ENCODE data around the gene GGN.
A peak's percentile ranks its signal among the peaks of the same experiment; 100 is the strongest.
"Not testable (repeated sequence)": the region's sequence is repeated elsewhere in the genome, so short reads cannot be mapped to it uniquely, and the experiment has no call there.

GGN gene

GRCh38 chr19:38362076-38362945 lies 25.5 kb downstream of the GGN start:
- DNase-seq (ENCODE audit: low read depth): peak; percentile 36

- peak; percentile 30 for DNase-seq (ENCODE audit: low read depth)
Measured at GRCh38 chr19:38361633-38362075, 26.2 kb downstream of the GGN start.

DNA sequence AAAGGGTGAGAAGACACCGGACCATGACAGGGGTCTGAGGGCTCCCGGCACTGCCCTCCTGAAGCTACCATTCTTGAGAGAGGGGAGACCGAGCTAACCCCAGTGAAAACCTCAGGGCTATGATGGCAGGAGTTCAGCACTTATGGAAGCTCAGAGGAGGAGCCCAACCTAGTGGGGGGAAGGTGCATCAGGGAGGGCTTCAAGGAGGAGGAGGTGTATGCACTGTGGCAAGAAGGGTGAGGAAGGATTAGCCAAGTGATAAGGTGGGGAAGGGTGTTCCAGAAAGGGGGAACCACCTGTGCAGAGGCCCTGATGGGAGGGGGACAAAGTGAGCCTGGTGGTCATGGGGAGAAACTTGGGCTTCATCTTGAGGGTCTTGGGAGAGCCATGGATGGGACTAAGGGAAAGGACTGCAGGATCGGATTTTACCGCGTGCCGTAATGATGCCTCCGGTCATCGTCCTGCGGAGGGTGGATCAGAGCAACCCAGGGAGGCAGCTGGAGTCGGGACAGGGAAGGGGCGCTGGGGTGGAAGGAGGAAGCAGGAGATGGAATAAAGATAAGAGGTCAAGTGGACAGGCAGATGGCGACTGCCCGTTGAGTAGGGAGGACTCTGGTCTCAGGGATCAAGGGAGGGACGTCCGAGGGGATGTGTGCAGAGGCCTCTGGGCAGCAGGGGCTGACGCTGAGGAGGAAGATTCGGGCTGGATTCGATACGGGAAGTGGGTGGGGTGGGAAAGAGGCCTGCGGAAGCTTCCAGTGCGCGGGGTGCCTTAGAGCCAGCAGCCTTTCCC lies 26.8 kb downstream of the GGN start:
- no peak for DNase-seq (ENCODE audit: low read depth)

DNA sequence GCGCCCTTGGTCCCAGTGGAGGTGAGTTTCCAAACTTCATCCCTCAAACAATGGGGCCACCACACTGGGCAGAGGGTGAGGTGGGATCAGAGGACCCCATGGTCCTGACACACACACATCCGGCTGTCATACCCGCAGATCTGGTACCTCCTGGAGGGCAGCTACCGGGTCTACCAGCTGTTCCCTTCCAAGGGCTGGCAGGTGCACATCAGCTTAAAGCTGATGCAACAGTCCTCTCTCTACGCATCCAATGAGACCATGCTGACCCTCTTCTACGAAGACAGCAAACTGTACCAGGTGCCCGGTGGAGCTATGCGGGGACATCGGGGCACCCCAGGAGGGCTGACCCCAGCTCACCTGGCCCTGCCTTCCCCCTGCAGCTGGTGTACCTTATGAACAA lies 27.5 kb downstream of the GGN start:
- DNase-seq (ENCODE audit: low read depth): no peak

- DNase-seq (ENCODE audit: low read depth): no peak
Measured at GRCh38 chr19:38359242-38360021, 28.4 kb downstream of the GGN start.

GRCh38 chr19:38358071-38358470 lies 29.8 kb downstream of the GGN start:
- no peak for DNase-seq (ENCODE audit: low read depth)

DNA sequence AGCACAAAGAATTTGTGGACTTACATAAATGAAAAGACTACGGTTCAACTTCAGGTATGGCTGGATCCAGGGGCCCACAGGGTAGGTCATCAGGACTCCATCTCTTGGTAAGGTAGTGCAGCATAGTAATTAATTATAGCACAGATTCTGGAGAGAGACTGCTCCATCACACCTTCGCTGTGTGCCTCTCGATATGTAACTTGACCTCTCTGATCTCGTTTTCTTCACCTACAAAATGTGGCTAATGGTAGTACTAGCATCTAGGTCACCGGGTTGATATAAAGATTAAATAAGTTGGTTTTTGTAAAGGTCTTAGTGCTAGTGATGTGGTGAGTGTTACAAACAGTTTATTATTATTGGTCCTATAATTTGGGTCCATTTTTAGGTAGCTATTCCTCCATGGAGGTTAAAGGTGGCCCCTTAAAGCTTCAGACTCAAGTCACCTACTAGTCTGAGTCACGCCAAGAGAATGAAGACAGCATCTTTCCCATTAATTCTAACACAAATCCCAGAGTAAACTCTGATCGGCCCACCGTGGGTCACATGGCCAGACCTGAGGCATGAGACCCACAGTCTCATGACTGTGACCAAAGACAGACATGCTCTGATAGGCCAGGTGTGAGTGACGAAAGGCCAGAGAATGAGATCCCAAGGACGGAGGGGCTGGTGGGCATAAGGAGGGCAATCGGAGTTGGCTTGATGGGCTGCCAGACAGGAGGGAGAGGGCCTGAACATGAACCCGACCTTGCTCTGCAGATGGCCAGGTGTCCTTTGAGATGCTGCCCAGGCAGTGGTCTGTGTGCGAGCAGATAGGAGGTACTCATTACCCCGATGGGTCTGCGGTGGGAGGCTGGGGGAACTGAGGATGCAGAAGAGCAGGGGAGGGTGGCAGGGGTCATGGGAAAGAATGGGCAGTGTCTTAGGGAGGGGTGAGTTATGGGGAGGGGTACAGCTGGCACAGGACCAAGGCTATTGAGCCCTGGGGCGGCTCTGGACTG lies 31.8 kb downstream of the GGN start:
- DNase-seq (ENCODE audit: low read depth): no peak

DNA sequence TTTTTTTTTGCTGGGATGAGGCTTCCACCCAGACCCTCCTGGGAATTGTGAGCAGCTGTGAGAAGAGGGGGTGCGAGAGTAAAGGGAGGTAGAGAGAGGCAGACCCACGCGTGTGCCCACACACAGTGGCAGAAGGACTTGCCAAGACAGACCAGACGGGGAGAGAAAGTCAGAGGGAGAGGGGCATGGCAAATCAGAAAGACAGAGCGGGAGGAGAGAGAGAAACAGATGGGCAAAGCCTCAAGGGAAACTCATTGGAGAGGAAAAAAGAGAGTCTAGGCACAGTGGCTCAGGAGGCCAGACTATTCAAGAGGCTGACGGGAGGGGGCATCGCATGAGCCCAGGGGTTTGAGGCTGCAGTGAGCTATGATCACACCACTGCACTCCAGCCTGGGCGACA lies 35.2 kb downstream of the GGN start:
- DNase-seq (ENCODE audit: low read depth): no peak

GRCh38 chr19:38351865-38352395 lies 35.9 kb downstream of the GGN start:
- DNase-seq (ENCODE audit: low read depth): no peak

DNA sequence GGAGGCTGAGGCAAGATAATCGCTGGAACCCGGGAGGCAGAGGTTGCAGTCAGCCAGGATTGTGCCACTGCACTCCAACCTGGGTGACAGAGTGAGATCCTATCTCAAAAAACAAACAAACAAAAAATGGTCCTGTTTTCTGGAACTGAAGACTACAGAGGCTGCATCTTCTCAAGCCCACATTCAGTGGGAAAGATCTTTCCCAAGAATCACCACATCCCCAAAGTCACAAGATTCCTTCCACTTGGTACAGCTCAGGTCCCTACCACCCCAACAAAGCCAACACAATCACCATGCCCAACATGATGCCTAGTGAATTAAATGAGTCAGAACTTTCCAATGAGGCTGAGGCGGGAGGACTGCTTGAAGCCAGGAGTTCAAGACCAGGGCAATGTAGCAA lies 37.0 kb downstream of the GGN start:
- DNase-seq (ENCODE audit: low read depth): no peak

DNA sequence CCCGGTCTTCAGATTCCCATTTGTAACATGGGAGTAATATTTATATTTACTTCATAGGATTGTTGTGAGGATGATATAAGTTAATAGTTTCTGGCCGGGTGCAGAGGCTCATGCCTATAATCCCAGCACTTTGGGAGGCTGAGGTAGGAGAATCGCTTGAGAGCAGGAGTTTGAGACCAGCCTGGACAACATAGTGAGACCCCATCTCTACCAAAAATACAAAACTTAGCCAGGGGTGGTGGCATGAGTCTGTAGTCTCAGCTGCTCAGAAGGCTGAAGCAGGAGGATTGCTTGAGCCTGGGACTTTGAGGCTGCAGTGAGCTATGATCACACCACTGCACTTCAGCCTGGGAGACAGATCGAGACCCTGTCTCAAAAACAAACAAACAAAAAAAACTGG lies 41.0 kb downstream of the GGN start:
- DNase-seq (ENCODE audit: low read depth): no peak

DNA sequence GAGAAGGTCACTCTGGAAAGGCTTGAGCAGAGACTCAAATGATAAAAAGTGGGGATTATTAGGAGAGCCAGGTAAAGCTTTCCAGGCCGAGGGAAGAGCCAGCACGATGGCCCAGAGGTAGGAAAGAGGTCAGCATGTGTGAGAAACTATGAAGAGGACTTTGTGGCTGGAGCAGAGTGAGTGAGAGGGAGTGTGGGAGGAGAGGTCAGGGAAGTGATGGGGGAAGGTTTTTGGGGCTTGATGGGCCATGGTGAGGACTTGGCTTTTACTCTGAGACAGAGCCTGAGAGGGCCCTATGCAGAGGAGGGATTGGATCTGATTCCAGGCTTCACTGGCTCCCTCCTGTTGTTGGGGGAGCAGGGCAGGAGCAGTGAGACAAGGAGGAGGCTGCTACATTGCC lies 46.9 kb downstream of the GGN start:
- DNase-seq (ENCODE audit: low read depth): no peak

DNA sequence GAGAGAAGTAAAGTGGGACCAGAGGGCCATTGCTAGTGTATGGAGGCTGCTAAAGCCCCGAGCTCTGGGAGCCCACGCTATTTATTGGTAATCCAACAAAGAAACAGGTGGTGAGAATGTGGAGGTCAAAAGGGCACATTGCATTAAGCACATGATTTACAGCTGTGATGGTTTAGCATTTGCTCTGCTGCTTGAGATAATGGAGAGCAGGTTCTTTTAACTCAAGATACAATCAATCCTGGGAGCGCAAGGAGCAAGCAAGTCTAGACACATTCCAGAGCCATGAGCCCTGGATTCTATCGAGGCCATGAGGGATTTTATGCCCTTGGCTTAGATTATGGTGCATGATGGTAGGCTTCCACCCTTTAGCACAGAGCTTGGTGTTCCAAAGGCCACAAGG lies 48.8 kb downstream of the GGN start:
- DNase-seq (ENCODE audit: low read depth): not testable (repeated sequence)

GRCh38 chr19:38337360-38337653 lies 50.5 kb downstream of the GGN start:
- DNase-seq (ENCODE audit: low read depth): no peak

DNA sequence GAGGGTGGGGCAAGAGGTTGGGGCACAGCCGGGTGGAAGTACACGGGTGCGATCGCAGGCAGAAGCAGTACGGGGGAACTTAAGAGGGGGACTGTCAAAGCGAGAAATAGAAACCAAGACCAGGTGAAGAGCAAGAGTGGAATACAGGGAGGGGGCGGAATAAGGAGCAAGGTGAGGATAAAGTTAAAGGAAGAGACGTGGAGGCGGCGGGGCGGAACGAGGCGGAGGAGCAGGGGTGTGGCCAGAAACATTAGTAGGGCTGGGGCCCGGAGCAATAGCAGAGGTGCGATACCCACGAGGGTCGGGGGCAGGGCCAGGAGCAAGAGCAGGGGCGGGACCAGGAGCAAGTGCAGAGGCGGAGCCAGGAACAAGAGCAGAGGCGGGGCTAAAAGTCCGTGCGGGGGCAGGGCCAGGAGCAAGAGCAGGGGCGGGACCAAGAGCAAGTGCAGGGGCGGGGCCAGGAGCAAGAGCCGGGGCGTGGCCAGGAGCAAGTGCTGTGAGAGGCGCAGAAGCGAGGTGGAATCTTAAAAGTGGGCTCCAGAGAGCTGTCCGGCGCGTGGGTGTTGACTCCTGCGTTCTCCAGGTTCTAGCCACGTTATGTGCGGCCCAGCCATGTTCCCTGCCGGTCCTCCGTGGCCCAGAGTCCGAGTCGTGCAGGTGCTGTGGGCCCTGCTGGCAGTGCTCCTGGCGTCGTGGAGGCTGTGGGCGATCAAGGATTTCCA lies 51.0 kb downstream of the GGN start:
- DNase-seq (ENCODE audit: low read depth): peak; percentile 92

DNA sequence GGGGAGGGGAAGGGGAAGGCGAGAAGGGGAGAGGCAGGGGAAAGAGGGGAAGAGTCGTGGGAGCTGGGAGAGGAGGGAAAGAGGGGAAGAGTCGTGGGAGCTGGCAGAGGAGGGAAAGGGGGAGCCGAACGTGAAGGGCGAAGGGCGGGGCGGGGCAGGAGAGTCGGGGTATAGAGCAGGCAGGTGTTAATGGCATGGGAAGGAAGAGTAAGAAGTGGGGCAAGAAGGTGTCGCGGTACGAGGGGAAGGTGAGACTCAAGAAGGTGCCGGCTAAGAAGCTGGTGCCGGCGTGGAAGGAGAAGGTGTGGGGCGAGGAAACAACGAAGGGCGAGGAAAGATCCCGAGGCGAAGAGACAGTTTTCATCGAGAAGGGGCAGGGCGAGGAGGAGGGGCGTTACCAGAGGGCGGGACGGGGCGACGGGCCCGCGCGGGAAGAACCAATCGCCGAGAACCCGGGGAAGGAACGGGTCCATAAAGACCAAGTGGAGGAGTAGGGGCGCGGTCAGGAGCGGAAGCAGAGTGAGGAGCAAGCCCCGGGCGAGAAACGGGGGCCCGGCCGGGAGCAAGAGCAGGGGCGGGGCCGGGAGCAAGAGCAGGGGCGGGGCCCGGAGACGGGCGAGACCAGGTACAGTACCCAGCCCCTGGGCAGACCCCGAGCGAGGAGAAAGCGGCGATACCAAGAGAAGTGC lies 51.7 kb downstream of the GGN start:
- DNase-seq (ENCODE audit: low read depth): peak; percentile 90

All from stimulated activated CD8-positive, alpha-beta memory T cell treated with anti-CD3 and anti-CD28 coated beads, Interleukin-12 subunit alpha, Interleukin-12 subunit beta, amount 100 ng/mL, for 1 hour (primary cell).